Measurements from ENCODE around the gene GPX1.

DNA sequence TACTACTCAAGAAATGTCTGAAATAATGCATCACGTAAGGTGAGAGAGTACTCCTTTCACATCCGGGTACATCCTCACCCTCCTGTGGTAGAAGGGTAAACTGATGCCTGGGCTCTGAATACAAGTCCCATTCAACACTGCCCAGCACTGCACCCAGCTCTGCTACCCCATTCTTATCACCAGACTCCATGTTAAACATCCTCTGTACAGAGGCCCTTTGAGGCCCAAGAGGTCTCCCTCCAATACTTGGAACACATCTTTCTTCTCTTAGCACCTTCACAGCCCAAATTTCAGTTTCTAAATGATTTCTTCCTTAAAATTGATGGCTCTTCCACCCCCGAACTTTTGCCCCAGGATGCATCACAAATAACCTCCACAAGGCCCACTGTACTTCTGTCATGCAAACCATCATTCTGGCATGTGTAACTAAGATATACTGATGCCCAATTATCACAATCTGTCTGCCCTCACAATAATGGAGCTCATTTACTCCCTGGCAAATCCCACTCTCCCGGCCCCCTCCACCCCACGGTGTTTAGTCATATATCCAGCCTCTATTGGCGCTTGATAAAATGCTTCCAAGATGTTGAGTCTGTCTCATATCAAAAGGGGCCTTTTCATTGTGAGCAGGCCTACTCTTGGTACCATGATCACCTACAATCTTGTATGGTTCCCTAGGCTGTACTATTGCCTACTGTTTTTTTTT is 12.6 kb upstream of the GPX1 start:
- TF ChIP-seq, protein P1, sequence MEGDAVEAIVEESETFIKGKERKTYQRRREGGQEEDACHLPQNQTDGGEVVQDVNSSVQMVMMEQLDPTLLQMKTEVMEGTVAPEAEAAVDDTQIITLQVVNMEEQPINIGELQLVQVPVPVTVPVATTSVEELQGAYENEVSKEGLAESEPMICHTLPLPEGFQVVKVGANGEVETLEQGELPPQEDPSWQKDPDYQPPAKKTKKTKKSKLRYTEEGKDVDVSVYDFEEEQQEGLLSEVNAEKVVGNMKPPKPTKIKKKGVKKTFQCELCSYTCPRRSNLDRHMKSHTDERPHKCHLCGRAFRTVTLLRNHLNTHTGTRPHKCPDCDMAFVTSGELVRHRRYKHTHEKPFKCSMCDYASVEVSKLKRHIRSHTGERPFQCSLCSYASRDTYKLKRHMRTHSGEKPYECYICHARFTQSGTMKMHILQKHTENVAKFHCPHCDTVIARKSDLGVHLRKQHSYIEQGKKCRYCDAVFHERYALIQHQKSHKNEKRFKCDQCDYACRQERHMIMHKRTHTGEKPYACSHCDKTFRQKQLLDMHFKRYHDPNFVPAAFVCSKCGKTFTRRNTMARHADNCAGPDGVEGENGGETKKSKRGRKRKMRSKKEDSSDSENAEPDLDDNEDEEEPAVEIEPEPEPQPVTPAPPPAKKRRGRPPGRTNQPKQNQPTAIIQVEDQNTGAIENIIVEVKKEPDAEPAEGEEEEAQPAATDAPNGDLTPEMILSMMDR (IDR thresholded peaks at IDR 0.05; ENCODE audit: poor library complexity) = no peak
- TF ChIP-seq EZH2 (IDR thresholded peaks at IDR 0.05; ENCODE audit: borderline replicate concordance) (no peak), EZH2phosphoT487 (IDR thresholded peaks at IDR 0.05; ENCODE audit: low read depth, severe bottlenecking, unreplicated experiment) (no peak)

Data from hepatocyte (in vitro differentiated cells).